GM12878 (cell line): Measurements from ENCODE around the gene ZMAT1. TPM values are rescaled to one million over a fixed set of nuclear protein-coding genes. Genes with fewer than 3 reads are reported as not detected.

Source experiments
- ATAC-seq: fragments of 200-7000 bp; cut with Tn5 transposase; 3 replicates; pipeline ENCODE4 v1.9.1; 2020; ENCODE audit warnings: mild to moderate bottlenecking, moderate library complexity
- BruUV-seq: library from RNA; stranded (reverse); fragments of 400-500 nt; replicated peaks from 2 replicates; lab custom pipeline; 2021; lab: Mats Ljungman, UMichigan
- CTCF ChIA-PET: fragments of 300-600 bp; sonication (Branson Sonifier 250); formaldehyde crosslinking; extraction: SDS; loops from one replicate; lab custom pipeline; 2021; ENCODE audit warnings: inconsistent platforms; lab: Yijun Ruan, JAX
- POLR2A ChIA-PET: fragments of 350-600 bp; formaldehyde crosslinking; extraction: SDS; loops from one replicate; lab custom pipeline; 2021; ENCODE audit warnings: inconsistent platforms; lab: Charles Lee
- RAD21 ChIA-PET: fragments of 300-600 bp; sonication (Branson Sonifier 250); formaldehyde crosslinking; loops from one replicate; lab custom pipeline; 2023; ENCODE audit warnings: antibody characterized with exemption; ENCODE audit not compliant: unreplicated experiment; lab: Charles Lee
- SMC1A ChIA-PET: fragments of 300-600 bp; sonication (Branson Sonifier 250); formaldehyde crosslinking; loops from one replicate; lab custom pipeline; 2023; ENCODE audit not compliant: unreplicated experiment, uncharacterized antibody; lab: Charles Lee
- DNase-seq: peaks from one replicate; pipeline ENCODE4 v3.0.0-alpha.2; 2011; ENCODE audit warnings: low read depth, low spot score
- FAIRE-seq: peaks from 3 replicates; lab custom pipeline; 2011; peaks lifted over from hg19 to GRCh38; lab: Jason Lieb, UNC
- H2AFZ ChIP-seq: 2 replicates; pipeline ENCODE4 v1.6.0; 2011; ENCODE audit warnings: low read depth, low read length, control low read depth; ENCODE audit not compliant: control insufficient read depth
- H3K27ac ChIP-seq: 2 replicates; pipeline ENCODE4 v1.5.1; 2011; ENCODE audit warnings: control low read depth; ENCODE audit not compliant: control insufficient read depth, insufficient read depth
- H3K27me3 ChIP-seq, 2 experiments: replicated peaks in 1 of 2; 2 replicates each; pipeline versions ENCODE4 v1.6.0 to v1.6.1; 2011; ENCODE audit warnings: low read length in 1 of 2; ENCODE audit not compliant: control insufficient read depth in 2 of 2, insufficient read depth in 2 of 2
- H3K36me3 ChIP-seq, 2 experiments: 2 replicates each; pipeline ENCODE4 v1.5.1; 2011; ENCODE audit warnings: low read length in 1 of 2; ENCODE audit not compliant: control insufficient read depth in 2 of 2, insufficient read depth in 2 of 2
- H3K4me1 ChIP-seq: 2 replicates; pipeline ENCODE4 v1.6.1; 2011; ENCODE audit warnings: mild to moderate bottlenecking, low read length, moderate library complexity, mixed read lengths; ENCODE audit not compliant: control insufficient read depth, insufficient read depth
- H3K4me2 ChIP-seq: 2 replicates; pipeline ENCODE4 v1.6.0; 2011; ENCODE audit warnings: control low read depth; ENCODE audit not compliant: control insufficient read depth, insufficient read depth
- H3K4me3 ChIP-seq: fragments of 200-600 bp; sonication (generic); 2 replicates; pipeline ENCODE4 v1.5.1; 2016
- H3K79me2 ChIP-seq: 2 replicates; pipeline ENCODE4 v1.6.0; 2011; ENCODE audit warnings: low read length; ENCODE audit not compliant: control insufficient read depth, insufficient read depth
- H3K9ac ChIP-seq: 2 replicates; pipeline ENCODE4 v1.8.0; 2011; ENCODE audit warnings: low read length, control low read depth, mixed read lengths; ENCODE audit not compliant: control insufficient read depth, insufficient read depth
- H3K9me3 ChIP-seq: replicated peaks from 3 replicates; pipeline ENCODE4 v1.5.1; 2011; ENCODE audit warnings: mild to moderate bottlenecking, low read length; ENCODE audit not compliant: control insufficient read depth, insufficient read depth
- H4K20me1 ChIP-seq: 2 replicates; pipeline ENCODE4 v1.6.0; 2011; ENCODE audit not compliant: control insufficient read depth, insufficient read depth
- BHLHE40 ChIP-seq, 2 experiments: fragments of 450-650 bp in 1 of 2; IDR thresholded peaks; 2 replicates each; pipeline ENCODE4 v1.6.1; 2011 to 2017; ENCODE audit warnings: low read depth in 2 of 2, borderline replicate concordance in 1 of 2, improper control_type of control experiment in 1 of 2, low read length in 1 of 2, mild to moderate bottlenecking in 1 of 2
- DPF2 ChIP-seq: fragments of 450-650 bp; IDR thresholded peaks from 2 replicates; pipeline ENCODE4 v1.6.1; 2017; ENCODE audit warnings: mild to moderate bottlenecking
- GATAD2B ChIP-seq: fragments of 450-650 bp; conservative IDR thresholded peaks from 2 replicates; pipeline ENCODE4 v1.6.1; 2017; ENCODE audit warnings: low read depth, mild to moderate bottlenecking, moderate library complexity
- HSF1 ChIP-seq: fragments of 150-350 bp; IDR thresholded peaks from 2 replicates; pipeline ENCODE4 v1.6.1; 2014; ENCODE audit warnings: mild to moderate bottlenecking, low read depth, low read length
- MTA2 ChIP-seq: fragments of 450-650 bp; IDR thresholded peaks from 2 replicates; pipeline ENCODE4 v1.6.1; 2016; ENCODE audit warnings: low read depth, mild to moderate bottlenecking, moderate library complexity
- MYC ChIP-seq: IDR thresholded peaks from 2 replicates; pipeline ENCODE4 v1.6.1; 2011; ENCODE audit warnings: mild to moderate bottlenecking, low read length, moderate library complexity, inconsistent platforms; ENCODE audit not compliant: insufficient read depth, insufficient replicate concordance, insufficient read length, severe bottlenecking
- NFYA ChIP-seq: IDR thresholded peaks from 2 replicates; pipeline ENCODE4 v1.6.1; 2011; ENCODE audit warnings: low read depth, mild to moderate bottlenecking, low read length, improper control_type of control experiment, borderline replicate concordance
- PML ChIP-seq: IDR thresholded peaks from 2 replicates; pipeline ENCODE4 v1.6.1; 2012; ENCODE audit warnings: low read length, inconsistent platforms
- POLR2AphosphoS2 ChIP-seq: IDR thresholded peaks from 2 replicates; pipeline ENCODE4 v1.6.1; 2011; ENCODE audit warnings: low read depth, mild to moderate bottlenecking, low read length, improper control_type of control experiment, moderate library complexity
- RAD21 ChIP-seq: IDR thresholded peaks from 2 replicates; pipeline ENCODE4 v1.6.1; 2011; ENCODE audit warnings: mild to moderate bottlenecking, low read depth, low read length, moderate library complexity; ENCODE audit not compliant: insufficient read depth
- RELA ChIP-seq: fragments of 450-650 bp; IDR thresholded peaks from 2 replicates; pipeline ENCODE4 v1.8.0; 2014; ENCODE audit warnings: borderline replicate concordance; ENCODE audit not compliant: partially characterized antibody
- SREBF2 ChIP-seq: IDR thresholded peaks from 2 replicates; pipeline ENCODE4 v1.6.1; 2012; ENCODE audit warnings: mild to moderate bottlenecking, low read length
- STAT3 ChIP-seq: IDR thresholded peaks from 2 replicates; pipeline ENCODE4 v1.6.1; 2011; ENCODE audit warnings: low read depth, low read length, improper control_type of control experiment
- USF1 ChIP-seq: IDR thresholded peaks from 2 replicates; pipeline ENCODE4 v1.6.1; 2011; ENCODE audit warnings: borderline replicate concordance, low read depth, mild to moderate bottlenecking, moderate library complexity, mixed read lengths, low read length; ENCODE audit not compliant: insufficient read depth; ENCODE audit errors: extremely low read length
- ZNF24 ChIP-seq: fragments of 450-650 bp; IDR thresholded peaks from 2 replicates; pipeline ENCODE4 v1.6.1; 2017; ENCODE audit warnings: antibody characterized with exemption, mild to moderate bottlenecking
- ZZZ3 ChIP-seq: IDR thresholded peaks from 2 replicates; pipeline ENCODE4 v1.6.1; 2011; ENCODE audit warnings: low read depth; ENCODE audit not compliant: control insufficient read depth, insufficient read length
- WGBS: methylation state at CpG from one replicate; pipeline ENCODE4 v1.1.6; 2016; ENCODE audit warnings: low lambda C conversion rate; ENCODE audit not compliant: insufficient replicate concordance, insufficient coverage; ENCODE audit errors: missing lambda C conversion rate; 5-methylcytosine and 5-hydroxymethylcytosine counted together
- in situ Hi-C: fragments of 300-500 bp; cut with MboI; formaldehyde crosslinking; loops from 9 replicates; pipeline ENCODE4 v1.14.3; 2018; ENCODE audit warnings: mixed read lengths
- intact Hi-C: fragments of 100-400 bp; cut with micrococcal nuclease; formaldehyde crosslinking; loops from one replicate; pipeline ENCODE4 v1.14.2; 2022; ENCODE audit not compliant: unreplicated experiment
- polyA plus RNA-seq, 11 experiments: library from polyadenylated mRNA; depleted of rRNA in 4 of 11; unstranded in 6 of 11; stranded (reverse) in 5 of 11; fragments of >200 nt; fragmentation: Nextera tagmentation in 4 of 11; fragmentation: Illumina TruSeq in 1 of 11; extraction: Ambion mirVana in 4 of 11; extraction: Trizol in 1 of 11; gene quantifications; 1 replicate in 1 of 11; 2 replicates in 10 of 11; pipeline versions ENCODE4 v1.2.1 to v1.2.3, GENCODE V29; 2011 to 2016; ENCODE audit warnings: inconsistent platforms in 2 of 11, missing spikeins in 2 of 11, low read depth in 1 of 11
- total RNA-seq, 4 experiments: library from RNA; depleted of rRNA in 3 of 4; stranded (reverse); fragments of >200 nt in 3 of 4; fragmentation: Illumina TruSeq in 1 of 4; extraction: Trizol in 1 of 4; gene quantifications; 2 replicates each; pipeline versions ENCODE4 v1.2.1 to v1.2.3, GENCODE V29; 2013 to 2021

ZMAT1 gene
- total and polyA plus RNA-seq, 10 of the 15 experiments (the other 5 are each of a cell fraction or from before 2014, with no cell fraction given): 0.07 to 2.9 (median 1.1) TPM

- no peak overlapping the region for H3K9ac ChIP-seq
- no TSS peak for BruUV-seq
- no peaks in the 10 kb centered on the region for H3K36me3 ChIP-seq
- no peak overlapping the region for H3K27ac ChIP-seq
- no peak for FAIRE-seq
- no peak for DNase-seq
- intact Hi-C loops: no loop called here
- ChIA-PET POLR2A (no interaction called here), SMC1A (no interaction called here), RAD21 (no interaction called here), CTCF (no interaction called here)
- no peak for TF ChIP-seq HSF1
- no peak for TF ChIP-seq SREBF2
- no peak for TF ChIP-seq RELA
- TF ChIP-seq MTA2: no peak
- no peak for TF ChIP-seq NFYA
- no peak for TF ChIP-seq STAT3
- no peak for TF ChIP-seq RAD21
- TF ChIP-seq DPF2: no peak
- no peak for TF ChIP-seq BHLHE40 (IDR thresholded peaks at IDR 0.05; ENCODE audit: borderline replicate concordance in 1 of 2, low read depth in 2 of 2, low read length in 1 of 2)
- no peak for TF ChIP-seq POLR2AphosphoS2
- TF ChIP-seq MYC: no peak
- no peak for TF ChIP-seq ZZZ3
- no peak for TF ChIP-seq USF1
- no peak for TF ChIP-seq GATAD2B
- TF ChIP-seq ZNF24: no peak
- no peak for TF ChIP-seq PML
- no peaks in the 10 kb centered on the region for H3K27me3 ChIP-seq
- H4K20me1 ChIP-seq: no peaks in the 10 kb centered on the region
- ATAC-seq: no peak
- H2AFZ ChIP-seq: no peak overlapping the region
- 38% methylated on average over 2 of the region's 2 CpGs for WGBS
- no peak overlapping the region for H3K4me2 ChIP-seq
- no peaks in the 10 kb centered on the region for H3K4me1 ChIP-seq
- no peaks in the 10 kb centered on the region for H3K9me3 ChIP-seq
- in situ Hi-C loops: no loop called here
- no peak overlapping the region for H3K4me3 ChIP-seq
- H3K79me2 ChIP-seq: no peaks in the 10 kb centered on the region
These were observed 24.7 kb upstream of the ZMAT1 start for GRCh38 chrX:101956556-101956955.
